SK-N-SH (cell line): ENCODE data around the gene NMNAT1. TPM values are rescaled to one million over a fixed set of nuclear protein-coding genes. Genes with fewer than 3 reads are reported as not detected.

Source experiments
- CTCF ChIA-PET: fragments of 300-600, 350-600 bp; formaldehyde crosslinking; extraction: SDS; loops from one replicate; lab custom pipeline; 2021; lab: Yijun Ruan, JAX
- POLR2A ChIA-PET: fragments of 350-600 bp; sonication (Branson Sonifier 250); formaldehyde crosslinking; extraction: SDS; loops from one replicate; lab custom pipeline; 2020; ENCODE audit warnings: antibody characterized with exemption, inconsistent platforms; lab: Yijun Ruan, JAX
- DNase-seq: peaks from one replicate; pipeline ENCODE4 v3.0.0; 2012
- H2AFZ ChIP-seq: fragments of 200-600 bp; sonication (generic); 2 replicates; pipeline ENCODE4 v1.8.1; 2016; ENCODE audit warnings: antibody characterized with exemption, mild to moderate bottlenecking, low read depth
- H3F3A ChIP-seq: fragments of 200-600 bp; sonication (generic); replicated peaks from 2 replicates; pipeline ENCODE3; 2016; ENCODE audit warnings: antibody characterized with exemption, mild to moderate bottlenecking; ENCODE audit not compliant: insufficient read depth
- H3K27ac ChIP-seq, 2 experiments: fragments of 200-500 bp in 1 of 2; fragments of 200-600 bp in 1 of 2; sonication (Bioruptor generic) in 1 of 2; sonication (generic), shearing (Covaris generic) in 1 of 2; 2 replicates each; pipeline versions ENCODE4 v1.5.1 to v1.6.1; 2014 to 2016; ENCODE audit warnings: low read depth in 2 of 2, inconsistent platforms in 1 of 2, low read length in 1 of 2, mild to moderate bottlenecking in 1 of 2, mixed read lengths in 1 of 2
- H3K27me3 ChIP-seq: fragments of 200-600 bp; sonication (generic), shearing (Covaris generic); 2 replicates; pipeline ENCODE4 v1.6.1; 2016; ENCODE audit warnings: mixed run types; ENCODE audit not compliant: insufficient read depth
- H3K36me3 ChIP-seq, 2 experiments: fragments of 200-500 bp in 1 of 2; fragments of 200-600 bp in 1 of 2; sonication (Bioruptor generic) in 1 of 2; sonication (generic) in 1 of 2; replicated peaks in 1 of 2; 2 replicates each; pipeline versions ENCODE3 to v1.5.1; 2014 to 2016; ENCODE audit warnings: low read length in 1 of 2, mild to moderate bottlenecking in 1 of 2; ENCODE audit not compliant: insufficient read depth in 2 of 2, control insufficient read depth in 1 of 2
- H3K4me1 ChIP-seq, 2 experiments: fragments of 200-500 bp in 1 of 2; fragments of 200-600 bp in 1 of 2; sonication (Bioruptor generic) in 1 of 2; sonication (generic), shearing (Covaris generic) in 1 of 2; 2 replicates each; pipeline versions ENCODE4 v1.5.1 to v1.6.1; 2014 to 2016; ENCODE audit warnings: low read depth in 1 of 2, low read length in 1 of 2, mixed run types in 1 of 2; ENCODE audit not compliant: insufficient read depth in 2 of 2, control insufficient read depth in 1 of 2
- H3K4me2 ChIP-seq: fragments of 200-600 bp; sonication (generic), shearing (Covaris generic); 2 replicates; pipeline ENCODE4 v1.6.1; 2017; ENCODE audit warnings: mixed run types
- H3K4me3 ChIP-seq, 2 experiments: fragments of 200-500 bp in 1 of 2; fragments of 200-600 bp in 1 of 2; sonication (Bioruptor generic) in 1 of 2; sonication (generic), shearing (Covaris generic) in 1 of 2; 2 replicates each; pipeline versions ENCODE4 v1.5.1 to v1.8.1; 2014 to 2016; ENCODE audit warnings: low read depth in 2 of 2, inconsistent platforms in 1 of 2, low read length in 1 of 2, mild to moderate bottlenecking in 1 of 2, mixed read lengths in 1 of 2, moderate library complexity in 1 of 2
- H3K79me2 ChIP-seq: fragments of 200-600 bp; sonication (generic); 2 replicates; pipeline ENCODE4 v1.8.1; 2017; ENCODE audit warnings: mild to moderate bottlenecking; ENCODE audit not compliant: insufficient read depth
- H3K9ac ChIP-seq: fragments of 200-600 bp; sonication (generic); 2 replicates; pipeline ENCODE4 v1.6.1; 2017; ENCODE audit warnings: mixed run types
- H3K9me2 ChIP-seq: fragments of 200-600 bp; sonication (generic); 2 replicates; pipeline ENCODE4 v1.6.1; 2017; ENCODE audit warnings: mixed run types
- H3K9me3 ChIP-seq: fragments of 200-600 bp; sonication (generic); 2 replicates; pipeline ENCODE4 v1.6.1; 2017; ENCODE audit warnings: mixed run types, mild to moderate bottlenecking, moderate library complexity
- H4K20me1 ChIP-seq: fragments of 200-600 bp; sonication (generic); 2 replicates; pipeline ENCODE4 v1.6.1; 2017; ENCODE audit warnings: mild to moderate bottlenecking, mixed run types; ENCODE audit not compliant: insufficient read depth
- ELF1 ChIP-seq: IDR thresholded peaks from 2 replicates; pipeline ENCODE4 v1.4.0; 2012
- GABPA ChIP-seq: IDR thresholded peaks from 2 replicates; pipeline ENCODE4 v1.4.0; 2012; ENCODE audit warnings: low read depth, mild to moderate bottlenecking
- MEF2A ChIP-seq: IDR thresholded peaks from 2 replicates; pipeline ENCODE4 v1.4.0; 2012; ENCODE audit warnings: low read depth, borderline replicate concordance
- MXI1 ChIP-seq: IDR thresholded peaks from 2 replicates; pipeline ENCODE4 v1.6.1; 2012; ENCODE audit warnings: mild to moderate bottlenecking, low read depth, low read length, improper control_type of control experiment
- NRF1 ChIP-seq: IDR thresholded peaks from 2 replicates; pipeline ENCODE4 v1.6.1; 2012; ENCODE audit warnings: low read depth, mild to moderate bottlenecking, low read length
- USF2 ChIP-seq: fragments of 150-350 bp; IDR thresholded peaks from 2 replicates; pipeline ENCODE4 v1.6.1; 2017; ENCODE audit warnings: antibody characterized with exemption, low read length, low read depth, borderline replicate concordance
- WGBS: methylation state at CpG from one replicate; pipeline ENCODE4 v1.1.6; 2017; ENCODE audit warnings: low lambda C conversion rate; 5-methylcytosine and 5-hydroxymethylcytosine counted together
- polyA plus RNA-seq, 3 experiments: library from polyadenylated mRNA; depleted of rRNA; stranded (reverse); fragments of >200 nt; gene quantifications; 2 replicates each; pipeline ENCODE4 v1.2.3, GENCODE V29; 2012
- TF ChIP-seq, protein P1 (sequence below): fragments of 150-350 bp; IDR thresholded peaks from 2 replicates; pipeline ENCODE4 v1.6.1; 2016; ENCODE audit warnings: mild to moderate bottlenecking, low read depth, low read length
- TF ChIP-seq, protein P2 (sequence below): IDR thresholded peaks from 2 replicates; pipeline ENCODE4 v1.6.1; 2012; ENCODE audit warnings: mild to moderate bottlenecking, low read depth, low read length, moderate library complexity

The NMNAT1 gene
- polyA plus RNA-seq, 1 of the 3 experiments (the other 2 are of a cell fraction) = 7.0 TPM

GRCh38 chr1:9993561-9994075 lies 50.3 kb downstream of the NMNAT1 start:
- ChIA-PET POLR2A (no interaction called here), CTCF (interaction anchor here (0.6 kb wide), 1 partner anchor 1095 kb away, joined by 3 read pairs; no protein-coding TSS in a partner anchor)
- H3K79me2 ChIP-seq = no peaks in the 10 kb centered on the region
- no peak overlapping the region for H3K9ac ChIP-seq
- DNase-seq = no peak
- H3K4me3 ChIP-seq = no peak overlapping the region
- WGBS = 81% methylated on average over 7 of the region's 7 CpGs
- TF ChIP-seq USF2 (no peak), GABPA (no peak), MXI1 (no peak), ELF1 (no peak), MEF2A (no peak), NRF1 (no peak)
- TF ChIP-seq, protein P1, sequence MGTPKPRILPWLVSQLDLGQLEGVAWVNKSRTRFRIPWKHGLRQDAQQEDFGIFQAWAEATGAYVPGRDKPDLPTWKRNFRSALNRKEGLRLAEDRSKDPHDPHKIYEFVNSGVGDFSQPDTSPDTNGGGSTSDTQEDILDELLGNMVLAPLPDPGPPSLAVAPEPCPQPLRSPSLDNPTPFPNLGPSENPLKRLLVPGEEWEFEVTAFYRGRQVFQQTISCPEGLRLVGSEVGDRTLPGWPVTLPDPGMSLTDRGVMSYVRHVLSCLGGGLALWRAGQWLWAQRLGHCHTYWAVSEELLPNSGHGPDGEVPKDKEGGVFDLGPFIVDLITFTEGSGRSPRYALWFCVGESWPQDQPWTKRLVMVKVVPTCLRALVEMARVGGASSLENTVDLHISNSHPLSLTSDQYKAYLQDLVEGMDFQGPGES = no peak
- TF ChIP-seq, protein P2, sequence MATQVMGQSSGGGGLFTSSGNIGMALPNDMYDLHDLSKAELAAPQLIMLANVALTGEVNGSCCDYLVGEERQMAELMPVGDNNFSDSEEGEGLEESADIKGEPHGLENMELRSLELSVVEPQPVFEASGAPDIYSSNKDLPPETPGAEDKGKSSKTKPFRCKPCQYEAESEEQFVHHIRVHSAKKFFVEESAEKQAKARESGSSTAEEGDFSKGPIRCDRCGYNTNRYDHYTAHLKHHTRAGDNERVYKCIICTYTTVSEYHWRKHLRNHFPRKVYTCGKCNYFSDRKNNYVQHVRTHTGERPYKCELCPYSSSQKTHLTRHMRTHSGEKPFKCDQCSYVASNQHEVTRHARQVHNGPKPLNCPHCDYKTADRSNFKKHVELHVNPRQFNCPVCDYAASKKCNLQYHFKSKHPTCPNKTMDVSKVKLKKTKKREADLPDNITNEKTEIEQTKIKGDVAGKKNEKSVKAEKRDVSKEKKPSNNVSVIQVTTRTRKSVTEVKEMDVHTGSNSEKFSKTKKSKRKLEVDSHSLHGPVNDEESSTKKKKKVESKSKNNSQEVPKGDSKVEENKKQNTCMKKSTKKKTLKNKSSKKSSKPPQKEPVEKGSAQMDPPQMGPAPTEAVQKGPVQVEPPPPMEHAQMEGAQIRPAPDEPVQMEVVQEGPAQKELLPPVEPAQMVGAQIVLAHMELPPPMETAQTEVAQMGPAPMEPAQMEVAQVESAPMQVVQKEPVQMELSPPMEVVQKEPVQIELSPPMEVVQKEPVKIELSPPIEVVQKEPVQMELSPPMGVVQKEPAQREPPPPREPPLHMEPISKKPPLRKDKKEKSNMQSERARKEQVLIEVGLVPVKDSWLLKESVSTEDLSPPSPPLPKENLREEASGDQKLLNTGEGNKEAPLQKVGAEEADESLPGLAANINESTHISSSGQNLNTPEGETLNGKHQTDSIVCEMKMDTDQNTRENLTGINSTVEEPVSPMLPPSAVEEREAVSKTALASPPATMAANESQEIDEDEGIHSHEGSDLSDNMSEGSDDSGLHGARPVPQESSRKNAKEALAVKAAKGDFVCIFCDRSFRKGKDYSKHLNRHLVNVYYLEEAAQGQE = no peak
- no peaks in the 10 kb centered on the region; a peak in 1 of 4 replicates for H3K4me1 ChIP-seq
- H3K9me2 ChIP-seq = no peaks in the 10 kb centered on the region
- H3K36me3 ChIP-seq = no peaks in the 10 kb centered on the region
- H3K9me3 ChIP-seq = no peaks in the 10 kb centered on the region
- no peak overlapping the region for H3K4me2 ChIP-seq
- H3K27ac ChIP-seq = no peak overlapping the region
- H2AFZ ChIP-seq = no peak overlapping the region
- H3F3A ChIP-seq = no peaks in the 10 kb centered on the region
- H4K20me1 ChIP-seq = no peaks in the 10 kb centered on the region
- peaks cover 8% of the 10 kb centered on the region; the same call in 1 of the 2 replicates for H3K27me3 ChIP-seq
